Measurements from ENCODE around the gene CST7.

DNA sequence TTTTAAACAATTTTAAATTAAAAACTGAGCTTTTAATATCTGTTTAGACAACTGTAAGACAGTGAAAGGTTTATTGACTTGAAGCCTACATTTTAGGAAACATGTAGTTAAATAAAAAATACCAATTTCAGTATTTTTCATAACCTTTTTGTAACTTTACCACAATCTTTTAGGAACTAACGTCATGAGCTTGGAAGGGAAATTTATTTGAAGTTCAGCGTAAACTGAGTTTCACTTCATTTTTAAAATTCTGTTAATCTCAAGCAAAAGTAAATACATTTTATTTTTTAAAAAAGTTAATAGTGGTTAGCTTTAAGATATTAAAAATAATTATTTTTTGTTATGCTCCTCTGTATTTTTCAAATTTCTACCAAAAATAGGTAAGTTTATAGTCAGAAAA, 5.5 kb downstream of the CST7 start:
- TF ChIP-seq MYC (IDR thresholded peaks at IDR 0.05; ENCODE audit: borderline replicate concordance, low read length) = no peak
- no peak for TF ChIP-seq TFCP2L1 (CRISPR knock-in tag; IDR thresholded peaks at IDR 0.05)
- no peak for TF ChIP-seq CEBPB (IDR thresholded peaks at IDR 0.05)
- TF ChIP-seq BHLHE40 (IDR thresholded peaks at IDR 0.05; ENCODE audit: low read depth, low read length) = no peak
- TF ChIP-seq, protein P1, sequence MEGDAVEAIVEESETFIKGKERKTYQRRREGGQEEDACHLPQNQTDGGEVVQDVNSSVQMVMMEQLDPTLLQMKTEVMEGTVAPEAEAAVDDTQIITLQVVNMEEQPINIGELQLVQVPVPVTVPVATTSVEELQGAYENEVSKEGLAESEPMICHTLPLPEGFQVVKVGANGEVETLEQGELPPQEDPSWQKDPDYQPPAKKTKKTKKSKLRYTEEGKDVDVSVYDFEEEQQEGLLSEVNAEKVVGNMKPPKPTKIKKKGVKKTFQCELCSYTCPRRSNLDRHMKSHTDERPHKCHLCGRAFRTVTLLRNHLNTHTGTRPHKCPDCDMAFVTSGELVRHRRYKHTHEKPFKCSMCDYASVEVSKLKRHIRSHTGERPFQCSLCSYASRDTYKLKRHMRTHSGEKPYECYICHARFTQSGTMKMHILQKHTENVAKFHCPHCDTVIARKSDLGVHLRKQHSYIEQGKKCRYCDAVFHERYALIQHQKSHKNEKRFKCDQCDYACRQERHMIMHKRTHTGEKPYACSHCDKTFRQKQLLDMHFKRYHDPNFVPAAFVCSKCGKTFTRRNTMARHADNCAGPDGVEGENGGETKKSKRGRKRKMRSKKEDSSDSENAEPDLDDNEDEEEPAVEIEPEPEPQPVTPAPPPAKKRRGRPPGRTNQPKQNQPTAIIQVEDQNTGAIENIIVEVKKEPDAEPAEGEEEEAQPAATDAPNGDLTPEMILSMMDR (IDR thresholded peaks at IDR 0.05) = no peak
- TF ChIP-seq JUNB (IDR thresholded peaks at IDR 0.05) = no peak
- TF ChIP-seq, protein P2, sequence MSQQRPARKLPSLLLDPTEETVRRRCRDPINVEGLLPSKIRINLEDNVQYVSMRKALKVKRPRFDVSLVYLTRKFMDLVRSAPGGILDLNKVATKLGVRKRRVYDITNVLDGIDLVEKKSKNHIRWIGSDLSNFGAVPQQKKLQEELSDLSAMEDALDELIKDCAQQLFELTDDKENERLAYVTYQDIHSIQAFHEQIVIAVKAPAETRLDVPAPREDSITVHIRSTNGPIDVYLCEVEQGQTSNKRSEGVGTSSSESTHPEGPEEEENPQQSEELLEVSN (IDR thresholded peaks at IDR 0.05; ENCODE audit: borderline replicate concordance, low read depth) = no peak
- TF ChIP-seq, protein P3, sequence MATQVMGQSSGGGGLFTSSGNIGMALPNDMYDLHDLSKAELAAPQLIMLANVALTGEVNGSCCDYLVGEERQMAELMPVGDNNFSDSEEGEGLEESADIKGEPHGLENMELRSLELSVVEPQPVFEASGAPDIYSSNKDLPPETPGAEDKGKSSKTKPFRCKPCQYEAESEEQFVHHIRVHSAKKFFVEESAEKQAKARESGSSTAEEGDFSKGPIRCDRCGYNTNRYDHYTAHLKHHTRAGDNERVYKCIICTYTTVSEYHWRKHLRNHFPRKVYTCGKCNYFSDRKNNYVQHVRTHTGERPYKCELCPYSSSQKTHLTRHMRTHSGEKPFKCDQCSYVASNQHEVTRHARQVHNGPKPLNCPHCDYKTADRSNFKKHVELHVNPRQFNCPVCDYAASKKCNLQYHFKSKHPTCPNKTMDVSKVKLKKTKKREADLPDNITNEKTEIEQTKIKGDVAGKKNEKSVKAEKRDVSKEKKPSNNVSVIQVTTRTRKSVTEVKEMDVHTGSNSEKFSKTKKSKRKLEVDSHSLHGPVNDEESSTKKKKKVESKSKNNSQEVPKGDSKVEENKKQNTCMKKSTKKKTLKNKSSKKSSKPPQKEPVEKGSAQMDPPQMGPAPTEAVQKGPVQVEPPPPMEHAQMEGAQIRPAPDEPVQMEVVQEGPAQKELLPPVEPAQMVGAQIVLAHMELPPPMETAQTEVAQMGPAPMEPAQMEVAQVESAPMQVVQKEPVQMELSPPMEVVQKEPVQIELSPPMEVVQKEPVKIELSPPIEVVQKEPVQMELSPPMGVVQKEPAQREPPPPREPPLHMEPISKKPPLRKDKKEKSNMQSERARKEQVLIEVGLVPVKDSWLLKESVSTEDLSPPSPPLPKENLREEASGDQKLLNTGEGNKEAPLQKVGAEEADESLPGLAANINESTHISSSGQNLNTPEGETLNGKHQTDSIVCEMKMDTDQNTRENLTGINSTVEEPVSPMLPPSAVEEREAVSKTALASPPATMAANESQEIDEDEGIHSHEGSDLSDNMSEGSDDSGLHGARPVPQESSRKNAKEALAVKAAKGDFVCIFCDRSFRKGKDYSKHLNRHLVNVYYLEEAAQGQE (IDR thresholded peaks at IDR 0.05) = no peak
- TF ChIP-seq MAFK (IDR thresholded peaks at IDR 0.05; ENCODE audit: partially characterized antibody) = no peak
- no peak for TF ChIP-seq SMC3 (IDR thresholded peaks at IDR 0.05)
- no peak for TF ChIP-seq CHD2 (IDR thresholded peaks at IDR 0.05; ENCODE audit: low read length, partially characterized antibody)
